Nephron (organoid): ENCODE data around the gene KCNMB1.
"Not testable (repeated sequence)": the region's sequence is repeated elsewhere in the genome, so short reads cannot be mapped to it uniquely, and the experiment has no call there.

Source experiments
- H3K27ac Mint-ChIP-seq, 3 experiments: 2 replicates each; pipeline ENCODE4 v1.8.0; 2020; ENCODE audit warnings: mixed read lengths in 3 of 3, mild to moderate bottlenecking in 2 of 3, moderate library complexity in 1 of 3
- H3K27me3 Mint-ChIP-seq: 2 replicates; pipeline ENCODE4 v1.8.0; 2021; ENCODE audit warnings: low read depth, mild to moderate bottlenecking, moderate library complexity, mixed read lengths
- H3K36me3 Mint-ChIP-seq: 2 replicates; pipeline ENCODE4 v1.8.0; 2020; ENCODE audit warnings: low read depth, mixed read lengths
- H3K4me1 Mint-ChIP-seq: 2 replicates; pipeline ENCODE4 v1.8.0; 2020; ENCODE audit warnings: mixed read lengths
- H3K4me3 Mint-ChIP-seq, 3 experiments: 2 replicates each; pipeline ENCODE4 v1.8.0; 2020; ENCODE audit warnings: mild to moderate bottlenecking in 3 of 3, mixed read lengths in 3 of 3, moderate library complexity in 2 of 3
- H3K9me3 Mint-ChIP-seq: 2 replicates; pipeline ENCODE4 v1.8.0; 2020; ENCODE audit warnings: mixed read lengths
- CTCF ChIP-seq, 3 experiments: fragments of 200-600 bp; sonication (generic); IDR thresholded peaks; one replicate each; pipeline ENCODE4 v1.5.0; 2021; ENCODE audit warnings: antibody characterized with exemption in 3 of 3; ENCODE audit not compliant: unreplicated experiment in 3 of 3

Gene KCNMB1

DNA sequence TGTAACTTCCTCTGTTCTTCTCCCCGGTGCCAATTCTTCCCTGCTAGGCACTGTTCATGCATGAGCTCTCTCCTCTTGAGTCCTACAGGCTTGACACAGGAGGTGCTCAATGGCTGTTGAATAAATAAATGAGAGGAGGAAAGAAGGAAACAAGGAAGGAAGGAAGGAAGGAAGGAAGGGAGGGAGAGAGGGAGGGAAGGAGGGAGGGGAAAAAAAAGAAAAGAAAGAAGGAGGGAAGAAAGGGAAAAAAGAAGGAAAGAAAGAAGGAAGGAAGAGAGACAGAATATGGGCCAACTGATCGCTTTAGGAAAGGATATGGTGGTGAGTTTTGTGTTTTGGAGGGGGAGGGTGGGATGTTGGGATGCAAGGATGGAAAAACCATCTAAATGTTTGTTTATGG, 6.4 kb downstream of the KCNMB1 start:
- Mint-ChIP-seq H3K27me3 (peaks cover 21% of the 10 kb centered on the region), H3K4me1 (peaks cover 39% of the 10 kb centered on the region), H3K27ac (no peak overlapping the region), H3K9me3 (no peaks in the 10 kb centered on the region), H3K4me3 (no peak overlapping the region), H3K36me3 (no peaks in the 10 kb centered on the region)
- TF ChIP-seq CTCF (IDR thresholded peaks at IDR 0.05; ENCODE audit: unreplicated experiment in 3 of 3) = no peak

DNA sequence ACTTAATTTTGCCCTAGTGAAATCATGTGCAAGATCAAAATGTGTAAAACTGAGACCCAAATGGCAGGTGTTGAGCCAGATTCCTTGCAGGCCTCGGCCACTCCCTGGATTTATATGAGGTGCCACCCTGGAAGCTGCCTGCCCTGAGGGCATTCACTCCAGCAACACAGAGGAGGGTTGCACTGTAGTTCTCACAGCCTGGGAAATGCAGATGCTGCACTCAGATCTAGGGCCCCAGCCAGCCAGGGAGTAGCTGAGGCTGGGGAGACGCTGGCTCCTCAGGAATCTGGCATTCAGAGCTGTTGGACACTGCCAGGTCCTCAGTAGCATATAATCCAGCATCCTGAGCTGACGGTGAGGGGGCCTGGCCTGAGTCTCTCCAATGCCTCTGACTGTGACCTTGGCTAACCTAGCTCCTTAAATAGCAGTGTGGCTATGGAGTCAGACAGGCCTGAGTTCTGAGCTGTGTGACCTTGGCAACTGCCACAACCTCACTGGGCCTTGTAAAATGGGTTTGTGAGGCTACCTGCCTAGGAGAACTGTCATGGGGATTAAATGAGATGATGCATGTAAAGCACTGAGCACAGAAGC, 8.7 kb downstream of the KCNMB1 start:
- peaks cover 10% of the 10 kb centered on the region for H3K27me3 Mint-ChIP-seq
- TF ChIP-seq CTCF (IDR thresholded peaks at IDR 0.05; ENCODE audit: unreplicated experiment in 3 of 3) = no peak
- H3K27ac Mint-ChIP-seq = no peak overlapping the region
- H3K4me3 Mint-ChIP-seq = no peak overlapping the region
- H3K9me3 Mint-ChIP-seq = no peaks in the 10 kb centered on the region
- no peaks in the 10 kb centered on the region for H3K36me3 Mint-ChIP-seq
- H3K4me1 Mint-ChIP-seq = peaks cover 22% of the 10 kb centered on the region

- Mint-ChIP-seq H3K27me3 (peaks cover 10% of the 10 kb centered on the region), H3K4me1 (peaks cover 16% of the 10 kb centered on the region), H3K36me3 (no peaks in the 10 kb centered on the region), H3K9me3 (no peaks in the 10 kb centered on the region), H3K4me3 (no peak overlapping the region), H3K27ac (no peak overlapping the region)
- no peak for TF ChIP-seq CTCF (IDR thresholded peaks at IDR 0.05; ENCODE audit: unreplicated experiment in 3 of 3)
Observed at GRCh38 chr5:170378740-170379139, 10.4 kb downstream of the KCNMB1 start.

DNA sequence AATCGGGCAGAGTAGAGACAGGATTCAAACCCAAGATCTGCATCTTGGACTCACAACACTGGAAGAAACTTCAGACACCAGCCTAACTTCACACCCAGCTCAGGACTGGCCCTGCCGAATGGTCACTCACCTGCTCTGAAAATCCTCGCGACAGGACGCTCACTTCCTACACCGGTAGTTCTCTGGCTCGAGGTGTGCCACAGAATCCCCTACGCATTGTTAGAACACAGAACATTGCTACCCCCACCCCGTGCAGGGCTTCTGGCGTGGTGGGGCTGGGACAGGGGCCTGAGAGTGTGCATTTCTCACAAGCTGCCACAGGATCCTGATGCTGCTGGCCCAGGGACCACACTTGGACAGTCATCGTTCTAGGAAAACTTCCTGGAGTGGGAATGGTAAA, 12.1 kb downstream of the KCNMB1 start:
- Mint-ChIP-seq H3K9me3 (no peaks in the 10 kb centered on the region), H3K4me3 (no peak overlapping the region), H3K4me1 (peaks cover 16% of the 10 kb centered on the region), H3K27me3 (peaks cover 5% of the 10 kb centered on the region), H3K27ac (no peak overlapping the region), H3K36me3 (no peaks in the 10 kb centered on the region)
- TF ChIP-seq CTCF (IDR thresholded peaks at IDR 0.05; ENCODE audit: unreplicated experiment in 3 of 3) = no peak

- not testable (repeated sequence) for H3K4me3 Mint-ChIP-seq, H3K36me3 Mint-ChIP-seq, H3K27ac Mint-ChIP-seq, H3K27me3 Mint-ChIP-seq, H3K9me3 Mint-ChIP-seq
- peaks cover 16% of the 10 kb centered on the region for H3K4me1 Mint-ChIP-seq
Observed at GRCh38 chr5:170376526-170376925, 12.6 kb downstream of the KCNMB1 start.

DNA sequence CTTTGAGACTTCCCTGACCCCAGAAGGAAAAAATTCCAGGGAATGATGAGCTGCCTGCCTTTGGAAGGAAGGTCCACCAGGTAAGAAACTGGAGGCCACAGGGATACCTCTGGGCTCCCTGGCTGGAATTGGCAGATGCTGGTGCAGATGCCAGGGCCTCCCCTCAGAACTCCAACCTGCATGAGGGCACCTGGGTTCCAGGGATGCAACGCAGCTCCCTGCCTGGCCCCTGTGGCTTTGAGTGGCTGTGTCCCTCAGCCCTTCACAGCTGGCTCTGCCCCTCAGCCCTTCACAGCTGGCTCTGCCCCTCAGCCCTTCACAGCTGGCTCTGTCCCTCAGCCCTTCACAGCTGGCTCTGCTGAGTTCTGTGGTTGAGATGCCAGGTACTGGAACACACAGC, 13.9 kb downstream of the KCNMB1 start:
- Mint-ChIP-seq H3K4me1 (peaks cover 15% of the 10 kb centered on the region), H3K27me3 (no peaks in the 10 kb centered on the region), H3K9me3 (no peaks in the 10 kb centered on the region), H3K36me3 (no peaks in the 10 kb centered on the region), H3K27ac (no peak overlapping the region), H3K4me3 (no peak overlapping the region)
- no peak for TF ChIP-seq CTCF (IDR thresholded peaks at IDR 0.05; ENCODE audit: unreplicated experiment in 3 of 3)
